ENCODE results near the gene TNS3. TPM values are rescaled to one million over a fixed set of nuclear protein-coding genes. Genes with fewer than 3 reads are reported as not detected.

Gene TNS3
- total RNA-seq, 1 experiment from 2014 or later, result 9.5 TPM

GRCh38 chr7:47332213-47332612 lies 249.7 kb downstream of the TNS3 start:
- no CpG with 5 or more reads among the region's 8 CpGs for WGBS (ENCODE audit: extremely low coverage, insufficient read length, low lambda C conversion rate)
- Histone ChIP-seq H4K8ac (replicated peaks; ENCODE audit: insufficient read length, low read depth, low read length) (no peak overlapping the region), H3T11ph (ENCODE audit: low read length) (no peak overlapping the region)

More at GRCh38 chr7:47332213-47332612, 249.7 kb downstream of the TNS3 start:
- Mint-ChIP-seq H3K4me1 (peaks cover 51 to 52% of the 10 kb centered on the region in 2 experiments), H3K27ac (peak overlapping the region in 1 of 3 experiments; percentile 73; a peak in 2 of 7 replicates), H3K36me3 (ENCODE audit: insufficient read depth in 1 of 3, low read depth in 3 of 3) (no peaks in the 10 kb centered on the region; a peak in 2 of 7 replicates), H3K27me3 (ENCODE audit: low read depth) (no peaks in the 10 kb centered on the region; the same call in 1 of the 2 replicates), H3K4me3 (no peak overlapping the region), H3K9me3 (no peaks in the 10 kb centered on the region; a peak in 1 of 5 replicates)
- Histone ChIP-seq H3K79me1 (ENCODE audit: insufficient read depth, low read depth, low read length, poor library complexity, severe bottlenecking) (no peaks in the 10 kb centered on the region), H3K18ac (ENCODE audit: insufficient read length, low read depth, low read length) (no peak overlapping the region), H2BK15ac (ENCODE audit: low read depth, low read length) (no peak overlapping the region), H3K27ac (ENCODE audit: insufficient read length, low read depth, low read length) (no peak overlapping the region), H3K4me1 (ENCODE audit: insufficient read depth, low read length) (peaks cover 18% of the 10 kb centered on the region), H2BK12ac (ENCODE audit: insufficient read length, low read depth, low read length) (no peak overlapping the region), H2AFZ (ENCODE audit: low read length) (no peak overlapping the region), H3K9me3 (ENCODE audit: control insufficient read depth, low read depth, low read length) (no peaks in the 10 kb centered on the region), H4K91ac (ENCODE audit: insufficient read length, low read depth, low read length) (no peak overlapping the region), H3K23me2 (ENCODE audit: insufficient read length, low read depth, low read length, poor library complexity, severe bottlenecking) (no peaks in the 10 kb centered on the region), H4K5ac (ENCODE audit: insufficient read length, low read depth, low read length) (no peak overlapping the region), H3K9ac (ENCODE audit: extremely low read depth, insufficient read length, low read length) (no peak overlapping the region), H3K23ac (ENCODE audit: insufficient read length, low read depth, low read length) (no peak overlapping the region), H3K4ac (ENCODE audit: low read depth, low read length) (no peak overlapping the region), H4K20me1 (ENCODE audit: control insufficient read depth, insufficient read depth, insufficient read length) (no peaks in the 10 kb centered on the region), H2BK120ac (ENCODE audit: low read depth, low read length, poor library complexity, severe bottlenecking) (no peak overlapping the region), H2AK5ac (ENCODE audit: insufficient read length, low read length) (no peak overlapping the region), H3K56ac (ENCODE audit: insufficient read length, low read depth, low read length) (no peak overlapping the region), H2BK20ac (ENCODE audit: low read depth, low read length, poor library complexity, severe bottlenecking) (no peak overlapping the region), H3K27me3 (ENCODE audit: insufficient read depth, low read length) (no peaks in the 10 kb centered on the region), H3K4me2 (ENCODE audit: insufficient read depth, insufficient read length, low read length) (no peak overlapping the region), H3K14ac (ENCODE audit: insufficient read depth, low read length) (no peak overlapping the region), H3K79me2 (ENCODE audit: insufficient read depth, low read length) (no peaks in the 10 kb centered on the region), H2BK5ac (ENCODE audit: insufficient read length, low read length) (no peak overlapping the region)
- TF ChIP-seq, protein P1, sequence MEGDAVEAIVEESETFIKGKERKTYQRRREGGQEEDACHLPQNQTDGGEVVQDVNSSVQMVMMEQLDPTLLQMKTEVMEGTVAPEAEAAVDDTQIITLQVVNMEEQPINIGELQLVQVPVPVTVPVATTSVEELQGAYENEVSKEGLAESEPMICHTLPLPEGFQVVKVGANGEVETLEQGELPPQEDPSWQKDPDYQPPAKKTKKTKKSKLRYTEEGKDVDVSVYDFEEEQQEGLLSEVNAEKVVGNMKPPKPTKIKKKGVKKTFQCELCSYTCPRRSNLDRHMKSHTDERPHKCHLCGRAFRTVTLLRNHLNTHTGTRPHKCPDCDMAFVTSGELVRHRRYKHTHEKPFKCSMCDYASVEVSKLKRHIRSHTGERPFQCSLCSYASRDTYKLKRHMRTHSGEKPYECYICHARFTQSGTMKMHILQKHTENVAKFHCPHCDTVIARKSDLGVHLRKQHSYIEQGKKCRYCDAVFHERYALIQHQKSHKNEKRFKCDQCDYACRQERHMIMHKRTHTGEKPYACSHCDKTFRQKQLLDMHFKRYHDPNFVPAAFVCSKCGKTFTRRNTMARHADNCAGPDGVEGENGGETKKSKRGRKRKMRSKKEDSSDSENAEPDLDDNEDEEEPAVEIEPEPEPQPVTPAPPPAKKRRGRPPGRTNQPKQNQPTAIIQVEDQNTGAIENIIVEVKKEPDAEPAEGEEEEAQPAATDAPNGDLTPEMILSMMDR (conservative IDR thresholded peaks at IDR 0.05), result no peak
- peak; percentile 67 for DNase-seq
